ENCODE measurements around the gene OTOG.

Gene OTOG

DNA sequence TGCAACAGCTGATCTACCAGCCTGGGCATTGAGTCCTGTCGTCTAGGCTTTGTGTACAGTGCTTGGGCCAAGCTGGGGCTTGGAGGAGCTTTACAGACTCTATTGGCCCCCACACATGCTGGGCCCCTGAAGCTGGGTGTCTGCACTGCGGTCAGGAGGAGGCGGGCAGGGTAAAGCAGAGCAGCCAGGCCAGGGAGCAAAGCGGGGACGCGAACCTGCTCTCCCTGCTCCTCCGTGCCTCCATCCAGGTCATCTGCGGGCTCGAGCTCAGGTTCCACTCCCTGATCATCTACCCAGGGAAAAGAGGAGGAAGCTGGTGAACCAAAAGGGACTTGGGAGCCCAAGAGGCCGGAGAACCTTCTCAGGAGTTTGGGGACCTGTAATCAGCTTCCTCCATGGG lies 29.9 kb upstream of the OTOG start:
- no peak for DNase-seq (ENCODE audit: low read depth in 2 of 2)

DNA sequence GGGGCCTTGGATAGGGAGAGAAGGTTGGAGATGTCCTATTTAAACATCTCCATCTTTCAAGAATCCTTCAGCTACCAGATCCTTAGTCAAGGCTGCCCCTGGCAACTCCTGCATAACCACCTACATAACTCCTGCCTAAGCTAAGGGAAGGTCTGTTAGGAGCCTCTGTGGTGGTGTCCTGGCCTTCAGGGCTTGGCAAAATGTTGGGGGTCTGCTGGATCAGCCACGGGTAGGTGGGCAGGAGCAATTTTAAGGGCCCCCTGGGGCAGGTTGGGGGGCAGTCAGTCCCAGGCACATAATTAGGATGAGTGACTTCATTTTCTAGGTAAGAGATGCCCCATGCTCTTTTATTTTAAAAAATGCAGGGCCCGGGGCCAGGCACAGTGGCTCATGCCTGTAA lies 28.7 kb upstream of the OTOG start:
- no peak for DNase-seq (ENCODE audit: low read depth in 2 of 2)

DNA sequence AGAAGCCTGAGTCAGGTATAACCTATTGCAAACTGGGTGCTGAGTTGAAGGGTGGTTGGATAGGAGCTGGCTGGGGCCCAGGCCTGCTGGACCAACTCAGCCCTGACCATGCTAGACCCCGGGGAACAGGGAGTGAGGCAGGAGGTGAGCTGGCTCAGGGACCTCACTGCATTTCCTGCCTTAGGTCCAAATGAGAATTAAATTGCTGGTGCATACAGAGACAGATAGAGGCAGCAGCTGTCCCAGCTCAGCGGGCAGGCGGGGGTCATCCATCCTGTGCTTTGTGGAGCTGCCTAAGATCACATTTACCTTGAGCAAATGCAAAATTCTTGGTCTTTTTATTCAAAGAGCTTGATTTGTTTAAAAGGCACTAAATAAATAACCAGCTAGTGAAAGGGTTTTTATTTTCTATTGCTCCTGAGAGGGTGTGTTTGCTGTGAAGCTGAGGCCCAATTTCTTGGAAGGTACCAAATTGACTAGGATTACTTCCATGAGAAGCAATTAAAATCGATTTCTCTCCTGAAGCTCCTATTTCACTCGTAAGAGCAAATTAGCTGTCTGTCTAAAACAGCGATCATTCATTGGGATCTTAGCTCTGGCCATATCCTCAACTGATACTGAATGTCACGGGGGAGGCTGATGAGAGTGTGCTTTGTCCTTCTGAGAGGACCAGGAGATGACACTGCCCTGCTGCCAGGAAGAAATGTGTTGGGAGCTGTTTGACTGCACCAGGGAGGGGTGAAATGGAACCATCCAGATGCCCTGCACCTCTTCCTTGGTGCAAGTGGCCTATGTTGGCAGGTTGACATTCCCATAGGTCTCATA lies 27.8 kb upstream of the OTOG start:
- no peak for DNase-seq (ENCODE audit: low read depth in 2 of 2)

DNA sequence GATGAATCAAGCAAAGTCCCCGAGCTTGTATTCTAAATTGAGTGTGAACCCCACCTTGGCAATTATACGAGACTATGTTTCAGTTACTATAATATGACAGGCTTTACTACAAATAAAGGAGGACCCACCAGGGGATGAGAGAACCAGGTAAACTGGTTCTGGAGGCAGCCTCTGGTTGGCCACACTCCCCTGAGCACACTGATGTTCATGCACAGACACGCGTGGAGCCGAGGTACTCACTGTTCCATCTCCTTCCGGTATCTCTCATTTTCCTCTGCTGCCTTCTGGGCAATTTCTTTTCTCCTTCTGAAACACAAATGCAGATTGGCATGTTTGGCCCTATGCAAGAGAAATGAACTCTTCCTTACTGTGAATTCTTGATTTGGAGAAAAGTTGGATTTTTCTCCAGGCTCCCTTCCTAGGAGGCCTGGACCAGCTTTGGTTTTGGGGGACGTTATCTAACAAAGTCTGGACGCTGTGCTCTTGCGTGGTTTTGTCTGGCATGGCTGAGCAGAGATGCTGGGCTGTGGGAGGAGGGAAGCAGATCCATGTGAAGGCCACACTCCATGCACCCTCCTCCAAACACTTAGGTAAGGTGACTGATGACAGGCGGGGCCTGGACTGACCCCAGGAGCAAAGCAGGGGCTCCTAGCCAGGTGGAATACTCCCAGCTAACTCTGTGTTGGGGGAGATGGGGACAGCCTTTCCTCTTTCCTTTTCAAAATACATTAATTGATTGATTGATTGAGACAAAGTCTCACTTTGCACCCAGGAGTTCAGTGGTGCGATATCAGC lies 25.8 kb upstream of the OTOG start:
- DNase-seq (ENCODE audit: low read depth in 2 of 2): no peak

DNA sequence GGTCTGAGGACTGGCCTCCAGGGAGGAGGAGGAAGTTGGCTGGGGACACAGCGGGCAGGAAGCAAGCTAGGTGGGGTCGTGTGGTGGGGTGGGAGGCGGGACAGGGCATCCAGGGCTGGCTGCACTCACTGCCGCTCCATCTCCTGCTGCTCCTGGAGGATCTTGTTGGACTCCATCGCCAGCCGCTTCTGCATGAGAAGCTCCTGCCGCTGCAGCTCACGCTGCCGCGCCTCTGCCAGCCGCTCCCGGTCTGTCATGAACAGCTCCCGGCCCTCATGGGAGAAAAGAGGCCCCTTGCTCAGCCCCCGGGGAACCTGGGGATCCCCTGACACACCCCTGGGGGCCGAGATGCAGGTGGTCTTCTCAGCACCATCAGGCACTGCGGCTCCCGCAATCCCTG lies 24.4 kb upstream of the OTOG start:
- no peak for DNase-seq (ENCODE audit: low read depth in 2 of 2)

DNA sequence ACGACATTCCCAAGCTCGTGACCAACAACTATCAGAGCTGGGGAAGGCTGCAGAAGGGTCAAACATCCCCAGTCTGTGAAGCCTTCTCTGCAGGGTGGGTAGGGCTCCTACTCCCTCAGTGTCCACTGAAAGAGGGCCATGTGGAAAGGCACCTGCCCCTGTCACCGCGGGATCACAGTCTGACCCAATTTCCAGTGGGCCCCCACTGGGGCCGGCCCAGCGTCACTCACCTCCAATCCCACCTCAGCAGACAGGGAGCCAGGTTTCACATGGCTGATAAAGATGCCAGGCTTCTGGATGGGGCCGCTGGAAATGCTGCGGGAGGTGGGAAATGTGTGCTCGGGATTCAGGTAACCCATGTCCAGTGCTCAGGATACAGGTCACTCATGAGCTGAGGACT lies 22.8 kb upstream of the OTOG start:
- no peak for DNase-seq (ENCODE audit: low read depth in 2 of 2)

DNA sequence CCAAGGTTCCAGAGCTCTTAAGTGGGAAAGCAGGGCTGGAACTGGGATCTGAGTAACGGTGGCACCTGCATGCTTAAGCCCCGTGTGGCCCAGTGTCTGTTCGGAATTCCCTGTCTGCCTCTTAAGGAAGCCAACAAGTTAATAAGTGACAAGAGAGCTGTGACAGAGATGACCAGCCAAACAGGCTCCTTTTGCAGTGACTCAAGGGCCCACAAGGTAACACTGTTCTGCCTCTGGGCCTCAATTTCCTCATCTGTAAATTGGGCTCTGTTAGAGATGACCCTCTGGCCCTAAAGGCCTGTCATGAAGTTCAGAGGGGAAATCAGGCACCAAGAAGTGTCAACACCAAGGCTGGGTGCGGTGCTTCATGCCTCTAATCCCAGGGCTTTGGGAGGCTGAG lies 21.5 kb upstream of the OTOG start:
- DNase-seq (ENCODE audit: low read depth in 2 of 2): no peak

DNA sequence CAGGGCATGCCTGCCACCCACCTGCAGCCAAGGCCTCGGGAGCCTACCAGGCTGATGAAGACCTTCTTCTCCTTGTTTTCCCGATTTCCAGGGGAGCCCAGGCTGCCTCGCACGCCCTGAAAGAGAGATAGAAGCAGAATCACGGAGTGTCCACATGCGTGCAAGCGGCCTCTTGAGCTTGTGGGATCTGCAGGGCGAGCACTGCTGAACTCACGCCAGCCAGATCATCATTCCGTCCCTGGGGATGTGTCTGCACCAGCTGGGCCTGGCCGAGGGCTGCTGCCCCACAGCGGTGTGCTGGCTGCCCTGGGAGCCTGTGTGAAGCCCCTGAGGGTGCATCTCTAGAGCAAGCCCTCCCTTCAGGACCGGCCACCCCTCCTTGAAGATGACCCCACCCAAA lies 20.7 kb upstream of the OTOG start:
- DNase-seq (ENCODE audit: low read depth in 2 of 2): no peak

DNA sequence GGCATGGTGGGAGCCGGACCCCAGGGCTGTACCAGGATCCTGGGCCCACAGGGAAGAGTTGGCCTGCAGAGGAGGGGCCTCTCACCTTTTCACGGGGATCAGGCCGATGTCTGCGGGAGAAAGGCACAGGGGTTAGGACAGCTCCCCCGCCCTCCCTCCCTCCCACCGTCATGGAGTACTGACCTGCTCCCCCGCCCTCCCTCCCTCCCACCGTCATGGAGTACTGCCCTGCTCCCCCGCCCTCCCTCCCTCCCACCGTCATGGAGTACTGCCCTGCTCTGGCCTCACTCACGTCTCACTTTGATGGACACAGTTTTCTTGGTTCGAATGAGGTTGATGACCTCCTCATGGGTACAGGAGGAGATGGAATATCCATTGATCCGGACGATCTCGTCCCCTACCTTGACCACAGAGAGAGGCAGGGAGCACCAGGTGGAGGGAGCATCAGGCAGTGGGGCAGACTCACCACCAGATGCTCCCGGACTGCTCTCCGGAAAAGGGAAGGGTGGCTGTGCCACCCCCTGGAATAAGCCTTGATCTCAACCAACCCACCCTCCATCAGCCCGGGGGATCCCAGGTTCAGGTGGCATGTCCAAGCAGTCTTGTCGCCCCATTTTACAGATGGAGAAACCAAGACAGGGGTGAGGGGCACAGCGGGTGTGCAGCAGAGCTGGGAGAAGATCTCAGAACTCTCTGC lies 20.0 kb upstream of the OTOG start:
- DNase-seq (ENCODE audit: low read depth in 2 of 2): no peak

DNA sequence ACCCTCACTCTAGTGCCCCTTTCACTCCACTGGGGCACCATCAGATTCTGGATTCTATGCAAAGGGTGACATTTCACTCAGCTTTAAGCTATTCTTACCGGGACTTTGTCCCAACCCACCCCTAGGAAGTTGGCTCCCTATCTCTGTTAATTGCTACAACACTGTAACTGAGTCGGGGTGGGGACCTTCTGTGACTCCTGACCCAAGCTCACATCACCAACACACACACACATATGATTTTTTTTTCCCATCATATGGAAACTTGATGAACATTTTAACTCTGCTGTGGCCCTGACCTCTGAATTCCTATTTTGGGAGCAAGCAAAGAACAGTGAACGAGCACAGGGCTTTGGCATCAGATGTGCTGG lies 19.4 kb upstream of the OTOG start:
- no peak for DNase-seq (ENCODE audit: low read depth in 2 of 2)

DNA sequence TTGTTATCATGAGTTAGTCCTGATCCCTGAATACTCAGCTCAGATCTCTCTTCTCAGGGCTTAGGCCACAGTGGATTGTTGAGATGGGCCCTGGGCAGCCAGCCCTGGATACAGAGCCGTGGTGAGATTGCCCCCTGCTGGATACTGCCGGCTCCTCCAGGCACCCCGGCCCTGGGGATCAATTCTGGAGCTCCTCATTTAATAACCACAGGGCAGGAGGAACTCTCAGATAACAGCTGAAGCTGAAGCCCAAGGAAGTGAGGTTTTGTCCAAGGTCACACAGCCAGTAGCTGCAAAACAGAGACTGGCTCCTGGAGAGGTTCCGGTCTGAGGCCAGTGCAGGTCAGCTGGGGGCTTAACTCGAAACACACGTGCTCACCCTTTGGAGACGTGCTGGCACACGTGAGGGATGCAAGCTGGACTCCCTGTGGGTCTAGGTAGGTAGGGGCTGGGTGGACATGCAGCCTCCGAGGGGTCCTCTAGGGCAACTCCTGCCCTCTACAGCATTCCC lies 18.8 kb upstream of the OTOG start:
- DNase-seq (ENCODE audit: low read depth in 2 of 2): peak; percentile 12 to 48

DNA sequence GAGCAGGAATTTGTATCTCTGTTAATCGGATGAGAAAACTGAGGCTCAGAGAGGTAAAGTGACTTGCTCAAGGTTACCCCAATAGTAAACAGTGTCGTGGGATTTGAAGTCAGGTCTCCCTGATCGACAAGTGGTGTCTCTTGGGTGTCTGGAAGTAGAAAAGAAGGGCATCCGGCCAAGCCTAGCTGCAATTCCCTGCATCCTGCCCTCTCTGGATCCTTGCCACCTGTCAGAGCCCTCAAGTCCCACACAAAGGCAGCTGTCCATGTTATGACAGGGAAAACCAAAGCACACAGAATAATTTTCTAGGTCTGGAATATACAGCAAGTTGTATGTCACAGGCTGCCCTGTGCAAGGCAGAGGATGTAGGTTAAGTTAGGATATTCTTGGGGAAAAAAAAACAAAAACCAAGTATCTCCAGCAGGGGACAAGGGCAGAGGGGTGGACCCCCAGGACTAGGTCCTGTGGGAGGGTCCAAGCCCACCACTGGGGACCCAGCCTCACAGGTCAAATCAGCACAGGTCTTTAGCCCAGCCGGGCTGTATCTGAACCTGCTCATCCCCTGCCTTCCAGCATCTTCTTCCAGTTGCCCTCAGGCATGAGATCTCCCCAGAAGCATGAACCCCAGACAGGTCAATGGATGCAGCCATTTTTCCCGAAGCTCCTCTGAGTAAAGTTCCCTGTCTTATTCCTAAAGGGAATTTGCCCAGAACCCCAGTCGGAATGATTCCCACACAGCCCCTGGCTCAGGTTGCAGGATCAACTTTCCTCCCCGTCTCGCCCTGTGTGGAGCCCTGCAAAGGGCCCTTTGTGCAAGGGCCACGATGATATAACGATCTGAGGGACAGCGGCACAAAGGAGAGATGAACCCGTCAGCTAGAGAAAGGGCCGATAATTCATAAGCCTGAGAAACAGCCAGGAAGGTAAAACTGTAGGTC lies 17.9 kb upstream of the OTOG start:
- DNase-seq (ENCODE audit: low read depth in 2 of 2): no peak

DNA sequence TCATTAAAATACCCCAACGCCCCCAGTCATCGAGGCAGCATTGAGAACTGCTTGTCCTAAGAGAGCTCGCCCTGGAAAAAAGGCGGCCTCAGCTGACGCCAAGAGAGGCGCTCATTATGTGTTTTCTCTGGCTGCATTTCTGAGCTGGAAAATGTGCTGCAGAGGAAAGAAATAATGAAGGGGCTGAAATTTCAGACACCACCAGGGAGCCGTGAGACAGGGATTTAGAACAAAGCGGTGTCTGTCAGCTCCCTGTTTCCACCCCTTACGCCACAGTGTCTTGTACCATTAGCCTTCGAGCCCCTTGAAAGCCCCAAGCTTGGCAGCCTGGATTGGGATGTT lies 17.2 kb upstream of the OTOG start:
- DNase-seq (ENCODE audit: low read depth in 2 of 2): no peak

DNA sequence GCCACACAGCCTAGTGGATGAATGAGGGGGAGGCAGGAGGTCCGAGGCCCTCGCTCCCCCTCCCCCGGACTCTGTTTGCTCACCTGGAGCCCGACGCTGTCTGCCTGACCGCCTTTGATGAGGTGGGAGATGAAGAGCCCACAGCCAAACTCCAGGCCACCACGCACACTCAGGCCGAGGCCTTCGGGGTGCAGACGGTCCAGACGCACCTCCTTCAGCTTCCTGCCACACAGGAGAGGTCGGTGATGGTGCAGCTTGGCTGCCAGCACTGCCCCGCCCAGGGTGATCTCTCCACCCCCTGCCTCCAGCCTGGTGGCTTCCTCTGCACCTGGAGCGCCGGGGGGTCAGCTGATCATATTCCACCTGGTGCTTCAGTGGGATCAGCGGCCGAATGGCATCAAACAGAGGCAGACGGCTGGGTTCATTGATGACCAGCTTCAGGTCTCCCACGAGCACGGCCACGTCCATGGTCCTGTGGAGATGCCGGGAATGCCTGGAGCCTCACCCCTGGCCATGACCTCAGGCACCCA lies 15.9 kb upstream of the OTOG start:
- DNase-seq (ENCODE audit: low read depth in 2 of 2): no peak

DNA sequence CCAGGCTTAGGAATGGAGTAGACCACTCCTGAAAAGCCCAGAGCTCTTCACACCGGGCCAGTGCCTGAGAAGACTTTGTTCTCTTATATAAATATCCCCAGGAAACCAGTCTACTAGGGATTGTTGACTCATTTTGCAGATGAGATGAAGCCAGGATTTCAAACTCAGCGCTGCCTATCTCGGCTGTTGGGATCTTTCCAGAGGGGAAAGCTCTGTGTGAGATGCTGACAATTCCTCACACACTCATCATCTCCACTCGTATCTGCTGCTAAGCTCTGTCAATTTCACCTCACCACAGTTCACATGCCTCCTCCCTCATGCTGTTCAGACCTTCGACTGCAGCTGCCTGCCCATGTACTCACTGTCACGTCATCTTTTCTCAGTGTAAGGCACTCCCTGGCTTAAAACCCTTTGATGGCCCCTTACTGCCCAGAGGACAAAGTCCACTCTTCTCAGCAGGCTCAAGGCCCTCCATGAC lies 15.4 kb upstream of the OTOG start:
- no peak for DNase-seq (ENCODE audit: low read depth in 2 of 2)

DNA sequence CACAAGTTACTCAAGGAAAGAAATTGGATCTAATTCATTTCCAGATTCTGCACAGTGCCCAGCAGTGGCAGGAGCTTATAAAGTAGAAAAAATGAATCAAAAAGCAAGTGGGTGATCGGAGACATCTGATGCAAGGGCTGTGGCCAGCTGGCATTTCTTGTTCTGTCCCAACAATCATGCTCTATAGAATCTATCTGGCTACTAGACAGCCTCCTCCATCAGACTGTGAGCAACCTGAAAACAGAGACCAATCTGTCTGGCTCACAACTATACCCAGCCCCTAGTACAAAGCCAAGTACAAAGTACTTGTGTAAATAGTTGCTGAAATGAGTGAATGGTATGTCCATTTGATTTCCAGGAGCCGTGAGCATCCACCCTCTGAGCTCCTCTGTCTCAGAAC lies 14.3 kb upstream of the OTOG start:
- DNase-seq (ENCODE audit: low read depth in 2 of 2): no peak

DNA sequence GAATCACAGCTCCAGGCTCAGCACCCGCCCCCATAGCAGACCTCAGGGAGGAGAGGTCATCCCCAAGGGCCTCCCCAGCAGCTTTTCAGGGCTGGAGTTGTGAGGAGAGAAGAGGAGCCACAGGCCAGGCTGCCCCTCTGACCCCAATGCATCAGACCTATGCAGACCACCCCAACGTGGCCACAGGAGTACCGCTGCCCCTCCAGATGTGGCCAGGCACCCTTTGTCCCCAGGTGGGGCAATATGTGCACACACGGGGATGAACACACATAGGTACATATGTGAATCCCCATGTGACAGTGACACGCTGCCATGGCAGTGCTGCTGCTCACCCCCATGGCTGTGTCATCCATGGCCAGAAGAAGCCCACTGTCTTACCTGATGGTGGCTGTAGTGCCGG lies 13.7 kb upstream of the OTOG start:
- no peak for DNase-seq (ENCODE audit: low read depth in 2 of 2)

DNA sequence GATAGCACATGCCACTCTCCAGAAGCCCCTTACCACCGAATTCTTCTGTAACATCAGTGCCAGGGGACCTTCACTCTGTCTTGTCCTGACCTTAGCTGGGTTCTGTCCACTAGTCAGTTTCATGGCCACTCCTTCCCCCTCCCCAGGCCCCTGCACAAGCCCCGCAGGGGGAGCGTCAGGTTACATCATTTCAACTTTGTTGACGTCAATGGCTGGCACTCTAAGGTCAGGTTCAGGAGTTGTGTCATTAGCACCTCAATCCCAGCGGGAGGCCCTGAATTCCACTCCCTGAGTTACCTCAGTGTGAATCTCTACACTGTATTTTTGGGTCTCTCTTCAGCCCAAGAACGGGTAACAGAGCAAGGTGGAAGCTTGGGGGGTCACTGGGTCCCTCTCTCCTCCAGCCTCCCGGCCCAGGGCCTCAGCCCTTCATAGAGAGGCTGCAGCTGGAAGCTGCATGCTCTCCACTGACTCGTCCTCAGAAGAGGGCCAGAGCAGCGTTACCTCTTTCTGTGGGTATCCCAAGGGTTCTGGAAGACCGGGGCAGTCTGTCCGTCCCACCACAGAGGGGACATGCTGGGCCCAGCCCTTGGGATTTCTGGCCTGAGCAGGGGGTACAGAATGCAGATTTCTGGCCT lies 13.2 kb upstream of the OTOG start:
- DNase-seq (ENCODE audit: low read depth in 2 of 2): no peak

DNA sequence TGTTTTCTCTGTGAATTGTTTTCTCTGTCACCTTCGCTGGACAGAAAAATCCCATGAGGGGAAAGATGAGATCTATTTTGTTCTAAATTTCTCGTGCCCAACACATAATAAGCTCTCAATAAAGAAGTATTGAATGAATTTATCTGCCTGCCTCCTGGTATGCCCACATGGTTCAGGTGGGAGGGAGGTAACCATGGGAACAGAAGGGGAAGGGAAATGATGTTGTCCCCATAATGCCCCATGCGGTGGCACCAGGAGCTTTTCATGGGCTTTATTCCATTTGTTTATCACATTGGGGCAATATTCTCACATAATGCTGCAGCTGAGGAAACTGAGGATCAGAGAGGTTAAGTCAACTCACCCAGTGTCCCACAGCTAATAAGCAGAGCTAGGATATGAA lies 11.6 kb upstream of the OTOG start:
- DNase-seq (ENCODE audit: low read depth in 2 of 2): no peak

DNA sequence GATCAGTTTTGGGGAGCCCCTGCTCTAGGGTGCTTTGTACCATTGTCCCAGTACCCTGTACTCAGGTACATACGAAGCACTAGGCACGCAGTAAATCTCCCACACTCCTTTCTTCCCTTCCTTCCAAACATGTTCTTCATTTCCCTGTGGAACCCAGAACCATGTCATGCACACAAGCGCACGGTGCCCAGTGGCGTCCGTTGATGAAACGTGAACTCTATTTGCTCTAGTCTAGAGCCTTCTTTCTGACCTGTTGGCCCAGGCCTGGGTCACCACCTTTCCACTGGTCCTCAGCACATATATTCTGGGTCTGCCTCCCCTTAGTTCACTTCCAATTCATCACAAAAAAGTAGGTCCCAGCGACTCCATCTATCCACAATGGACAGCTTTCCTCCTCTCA lies 9.8 kb upstream of the OTOG start:
- DNase-seq (ENCODE audit: low read depth in 2 of 2): no peak

DNA sequence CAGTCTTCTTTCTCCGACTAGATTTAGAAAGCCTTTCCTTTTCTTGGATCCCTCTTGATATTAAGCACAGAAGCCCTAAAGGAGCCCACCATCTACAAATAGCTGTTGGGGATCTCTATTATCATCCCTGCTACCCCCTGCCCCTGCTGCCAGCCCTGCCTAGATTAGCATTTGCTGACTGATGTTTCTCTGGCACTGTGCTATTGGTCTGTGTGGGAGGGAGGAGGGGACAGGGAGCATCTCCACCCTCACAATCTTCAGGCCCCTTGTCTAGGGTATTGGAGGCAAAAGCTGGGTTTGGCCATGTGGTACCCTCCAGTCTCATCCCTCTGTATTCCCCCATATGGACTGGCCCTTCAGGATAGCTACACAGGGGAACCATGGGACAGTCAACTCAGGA lies 9.0 kb upstream of the OTOG start:
- no peak for DNase-seq (ENCODE audit: low read depth in 2 of 2)
